ENCODE data around the gene NBEA.

NBEA gene

GRCh38 chr13:35354285-35354684 lies 412.2 kb downstream of the NBEA start:
- Histone ChIP-seq H3K9me3 (no peaks in the 10 kb centered on the region), H3K27me3 (no peaks in the 10 kb centered on the region), H3K4me1 (peaks cover 11% of the 10 kb centered on the region), H3K36me3 (no peaks in the 10 kb centered on the region), H3K4me3 (ENCODE audit: low read depth, low read length) (no peak overlapping the region)
- no peak for TF ChIP-seq CTCF (IDR thresholded peaks at IDR 0.05; ENCODE audit: low read depth, low read length)
- DNase-seq = no peak

- DNase-seq = no peak
- H3K4me1 ChIP-seq = peaks cover 8% of the 10 kb centered on the region
- H3K4me3 ChIP-seq (ENCODE audit: low read depth, low read length) = no peak overlapping the region
- no peaks in the 10 kb centered on the region for H3K36me3 ChIP-seq
- H3K27me3 ChIP-seq = no peaks in the 10 kb centered on the region
- no peak for TF ChIP-seq CTCF (IDR thresholded peaks at IDR 0.05; ENCODE audit: low read depth, low read length)
- H3K9me3 ChIP-seq = no peaks in the 10 kb centered on the region
These were observed 412.8 kb downstream of the NBEA start for GRCh38 chr13:35354882-35355281.

GRCh38 chr13:35356572-35356971 lies 414.5 kb downstream of the NBEA start:
- no peak for DNase-seq
- no peaks in the 10 kb centered on the region for H3K27me3 ChIP-seq
- H3K36me3 ChIP-seq = no peaks in the 10 kb centered on the region
- no peaks in the 10 kb centered on the region for H3K9me3 ChIP-seq
- TF ChIP-seq CTCF (IDR thresholded peaks at IDR 0.05; ENCODE audit: low read depth, low read length) = no peak
- peaks cover 4% of the 10 kb centered on the region for H3K4me1 ChIP-seq
- no peak overlapping the region for H3K4me3 ChIP-seq (ENCODE audit: low read depth, low read length)

GRCh38 chr13:35365883-35366282 lies 423.8 kb downstream of the NBEA start:
- H3K36me3 ChIP-seq = no peaks in the 10 kb centered on the region
- H3K27me3 ChIP-seq = no peaks in the 10 kb centered on the region
- H3K4me1 ChIP-seq = no peaks in the 10 kb centered on the region
- no peak for DNase-seq
- H3K9me3 ChIP-seq = no peaks in the 10 kb centered on the region
- no peak for TF ChIP-seq CTCF (IDR thresholded peaks at IDR 0.05; ENCODE audit: low read depth, low read length)
- no peak overlapping the region for H3K4me3 ChIP-seq (ENCODE audit: low read depth, low read length)

GRCh38 chr13:35367586-35367985 lies 425.5 kb downstream of the NBEA start:
- no peaks in the 10 kb centered on the region for H3K9me3 ChIP-seq
- no peak for DNase-seq
- TF ChIP-seq CTCF (IDR thresholded peaks at IDR 0.05; ENCODE audit: low read depth, low read length) = no peak
- no peaks in the 10 kb centered on the region for H3K27me3 ChIP-seq
- H3K36me3 ChIP-seq = no peaks in the 10 kb centered on the region
- no peaks in the 10 kb centered on the region for H3K4me1 ChIP-seq
- no peak overlapping the region for H3K4me3 ChIP-seq (ENCODE audit: low read depth, low read length)

- no peak for DNase-seq
These were observed 436.9 kb downstream of the NBEA start for GRCh38 chr13:35378939-35379338.

More at GRCh38 chr13:35378939-35379338, 436.9 kb downstream of the NBEA start:
- Histone ChIP-seq H3K27me3 (no peaks in the 10 kb centered on the region), H3K9me3 (no peaks in the 10 kb centered on the region), H3K4me3 (ENCODE audit: low read depth, low read length) (no peak overlapping the region), H3K36me3 (no peaks in the 10 kb centered on the region), H3K4me1 (peaks cover 29% of the 10 kb centered on the region)
- TF ChIP-seq CTCF (IDR thresholded peaks at IDR 0.05; ENCODE audit: low read depth, low read length) = no peak
